ENCODE data around the gene TXN.

TXN gene

GRCh38 chr9:110256380-110257096 is at the start of gene TXN:
TXN (minus strand) TSS chr9:110256507; CDS start chr9:110256435, 72 bp downstream.
- DNase-seq, result peak; percentile 89

GRCh38 chr9:110303133-110303532 is 46.8 kb upstream of the TXN start:
- no peak for DNase-seq

- DNase-seq, result no peak
Measured at GRCh38 chr9:110298043-110298605, 41.8 kb upstream of the TXN start.

- DNase-seq, result no peak
Measured at GRCh38 chr9:110293248-110293647, 36.9 kb upstream of the TXN start.

GRCh38 chr9:110291921-110292557 is 35.7 kb upstream of the TXN start:
- DNase-seq, result no peak

- no peak for DNase-seq
Measured at GRCh38 chr9:110290001-110290400, 33.7 kb upstream of the TXN start.

- no peak for DNase-seq
Measured at GRCh38 chr9:110288503-110288902, 32.2 kb upstream of the TXN start.

- no peak for DNase-seq
Measured at GRCh38 chr9:110287289-110287680, 31.0 kb upstream of the TXN start.

- DNase-seq, result no peak
Measured at GRCh38 chr9:110284211-110284844, 28.0 kb upstream of the TXN start.

GRCh38 chr9:110283751-110284150 is 27.4 kb upstream of the TXN start:
- DNase-seq, result no peak

- DNase-seq, result no peak
Measured at GRCh38 chr9:110282739-110283081, 26.4 kb upstream of the TXN start.

- DNase-seq, result no peak
Measured at GRCh38 chr9:110282018-110282738, 25.9 kb upstream of the TXN start.

- no peak for DNase-seq
Measured at GRCh38 chr9:110278080-110278707, 21.9 kb upstream of the TXN start.

GRCh38 chr9:110276781-110277180 is 20.5 kb upstream of the TXN start:
- no peak for DNase-seq

- no peak for DNase-seq
Measured at GRCh38 chr9:110270211-110270995, 14.1 kb upstream of the TXN start.

GRCh38 chr9:110266795-110267194 is 10.5 kb upstream of the TXN start:
- DNase-seq, result no peak

GRCh38 chr9:110261632-110262031 is 5.3 kb upstream of the TXN start:
- DNase-seq, result no peak

GRCh38 chr9:110260911-110261310 is 4.6 kb upstream of the TXN start:
- DNase-seq, result no peak

GRCh38 chr9:110259566-110259965 is 3.3 kb upstream of the TXN start:
- DNase-seq, result no peak

GRCh38 chr9:110258690-110259091 is 2.4 kb upstream of the TXN start:
- DNase-seq, result no peak

GRCh38 chr9:110257956-110258355 is 1.6 kb upstream of the TXN start:
- DNase-seq, result no peak

Measured in midbrain (tissue), 1 donor.